Prostate gland (tissue), 2 donors: ENCODE measurements around the gene SPRED1. TPM values are rescaled to one million over a fixed set of nuclear protein-coding genes. Genes with fewer than 3 reads are reported as not detected.

Experiments used
- DNase-seq: peaks from one replicate; pipeline ENCODE4 v3.0.0-alpha.2; 2019; ENCODE audit warnings: low spot score
- H3K27ac ChIP-seq, 2 donors: fragments of 200-600 bp; sonication (generic); 2 replicates each; pipeline ENCODE4 v1.5.1; 2017 to 2019
- H3K27me3 ChIP-seq: fragments of 200-600 bp; sonication (generic); replicated peaks from 2 replicates; pipeline ENCODE4 v1.5.1; 2019; ENCODE audit not compliant: insufficient read depth
- H3K36me3 ChIP-seq, 2 donors: fragments of 200-600 bp; sonication (generic); 1 replicate in 1 of 2; 2 replicates in 1 of 2; pipeline versions ENCODE4 v1.5.1 to v1.8.1; 2017 to 2019
- H3K4me1 ChIP-seq: fragments of 200-600 bp; sonication (generic); replicated peaks from 2 replicates; pipeline ENCODE4 v1.5.1; 2019
- H3K4me3 ChIP-seq, 2 donors: fragments of 200-600 bp; sonication (generic); 2 replicates each; pipeline ENCODE4 v1.5.1; 2017 to 2019
- H3K9me3 ChIP-seq: fragments of 200-600 bp; sonication (generic); 2 replicates; pipeline ENCODE4 v1.5.1; 2017
- POLR2A ChIP-seq: fragments of 450-650 bp; IDR thresholded peaks from one replicate; pipeline ENCODE4 v1.6.1; 2016; ENCODE audit warnings: antibody characterized with exemption, mild to moderate bottlenecking
- POLR2AphosphoS5 ChIP-seq: sonication (generic); formaldehyde crosslinking; IDR thresholded peaks from one replicate; pipeline ENCODE4 v1.6.1; 2017; ENCODE audit warnings: antibody characterized with exemption
- WGBS: methylation state at CpG from one replicate; pipeline ENCODE4 v1.1.5; 2018; 5-methylcytosine and 5-hydroxymethylcytosine counted together
- intact Hi-C: fragments of 100-400 bp; cut with DNase I; formaldehyde crosslinking; loops from one replicate; pipeline ENCODE4 v1.14.2; 2022
- total RNA-seq, 2 donors: library from RNA; depleted of rRNA; stranded (reverse); fragments of >200 nt; gene quantifications; one replicate each; pipeline ENCODE4 v1.1.0, GENCODE V29; 2016
- TF ChIP-seq, protein P1 (sequence below), 4 experiments: fragments of 200-600 bp in 2 of 4; fragments of 450-650 bp in 2 of 4; sonication (generic) in 2 of 4; IDR thresholded peaks; 1 replicate in 3 of 4; 2 replicates in 1 of 4; pipeline ENCODE4 v1.5.1; 2016 to 2019; ENCODE audit warnings: antibody characterized with exemption in 4 of 4, mild to moderate bottlenecking in 2 of 4, moderate library complexity in 2 of 4

SPRED1 gene
- total RNA-seq, 2 donors from 2014 or later, result 9.5 to 13.3 TPM

DNA sequence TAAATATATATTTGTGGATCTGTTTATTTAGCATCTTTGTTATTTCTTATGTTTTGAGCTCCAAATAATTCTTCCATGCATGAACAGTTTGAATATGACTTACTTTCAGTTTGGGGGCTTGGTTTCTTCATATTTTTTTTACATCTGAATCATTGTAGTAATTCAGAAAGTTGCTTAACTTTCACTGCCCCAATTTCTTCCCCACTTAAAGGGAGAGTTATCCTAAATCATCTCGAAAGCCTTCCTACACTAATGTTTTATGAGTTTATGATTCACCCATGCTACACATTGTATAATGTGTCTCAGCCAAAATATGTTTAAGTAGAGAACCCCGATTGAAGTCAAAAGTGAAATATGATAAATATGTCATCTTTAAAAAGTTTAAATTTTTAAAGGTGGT, 47.8 kb downstream of the SPRED1 start:
- Histone ChIP-seq H3K9me3 (no peaks in the 10 kb centered on the region), H3K36me3 (no peaks in the 10 kb centered on the region), H3K27ac (no peak overlapping the region), H3K4me3 (no peak overlapping the region), H3K4me1 (no peaks in the 10 kb centered on the region), H3K27me3 (no peaks in the 10 kb centered on the region)
- DNase-seq, result no peak
- TF ChIP-seq POLR2AphosphoS5, result no peak
- TF ChIP-seq, protein P1, sequence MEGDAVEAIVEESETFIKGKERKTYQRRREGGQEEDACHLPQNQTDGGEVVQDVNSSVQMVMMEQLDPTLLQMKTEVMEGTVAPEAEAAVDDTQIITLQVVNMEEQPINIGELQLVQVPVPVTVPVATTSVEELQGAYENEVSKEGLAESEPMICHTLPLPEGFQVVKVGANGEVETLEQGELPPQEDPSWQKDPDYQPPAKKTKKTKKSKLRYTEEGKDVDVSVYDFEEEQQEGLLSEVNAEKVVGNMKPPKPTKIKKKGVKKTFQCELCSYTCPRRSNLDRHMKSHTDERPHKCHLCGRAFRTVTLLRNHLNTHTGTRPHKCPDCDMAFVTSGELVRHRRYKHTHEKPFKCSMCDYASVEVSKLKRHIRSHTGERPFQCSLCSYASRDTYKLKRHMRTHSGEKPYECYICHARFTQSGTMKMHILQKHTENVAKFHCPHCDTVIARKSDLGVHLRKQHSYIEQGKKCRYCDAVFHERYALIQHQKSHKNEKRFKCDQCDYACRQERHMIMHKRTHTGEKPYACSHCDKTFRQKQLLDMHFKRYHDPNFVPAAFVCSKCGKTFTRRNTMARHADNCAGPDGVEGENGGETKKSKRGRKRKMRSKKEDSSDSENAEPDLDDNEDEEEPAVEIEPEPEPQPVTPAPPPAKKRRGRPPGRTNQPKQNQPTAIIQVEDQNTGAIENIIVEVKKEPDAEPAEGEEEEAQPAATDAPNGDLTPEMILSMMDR (IDR thresholded peaks at IDR 0.05), result no peak
- no peak for TF ChIP-seq POLR2A
- 57% methylated on average over 2 of the region's 2 CpGs for WGBS
- intact Hi-C loops, result no loop called here

DNA sequence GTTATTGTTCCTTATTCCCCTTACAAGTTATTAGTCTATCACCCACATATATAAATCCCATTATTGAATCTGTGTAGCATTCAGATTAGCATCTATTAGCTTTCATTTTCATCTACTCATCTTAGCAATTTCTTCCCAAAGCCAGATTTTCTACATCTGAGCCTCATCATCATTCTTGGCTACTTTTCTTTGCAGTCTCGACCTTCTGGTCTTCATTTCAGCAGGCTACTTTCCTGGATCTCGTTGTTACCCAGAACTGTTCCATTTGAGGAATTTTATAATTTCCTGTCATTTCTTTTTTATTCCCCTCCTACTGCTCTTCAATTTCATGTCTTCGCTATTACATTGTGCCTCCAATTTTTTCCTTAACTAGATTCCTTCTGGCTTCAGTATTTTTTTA, 51.8 kb downstream of the SPRED1 start:
- Histone ChIP-seq H3K9me3 (no peaks in the 10 kb centered on the region), H3K36me3 (no peaks in the 10 kb centered on the region), H3K27me3 (no peaks in the 10 kb centered on the region), H3K4me1 (no peaks in the 10 kb centered on the region), H3K4me3 (no peak overlapping the region), H3K27ac (no peak overlapping the region)
- no peak for DNase-seq
- intact Hi-C loops, result no loop called here
- TF ChIP-seq POLR2AphosphoS5, result no peak
- TF ChIP-seq, protein P1 (IDR thresholded peaks at IDR 0.05), result no peak
- TF ChIP-seq POLR2A, result no peak
- 62% methylated on average over 3 of the region's 3 CpGs for WGBS

DNA sequence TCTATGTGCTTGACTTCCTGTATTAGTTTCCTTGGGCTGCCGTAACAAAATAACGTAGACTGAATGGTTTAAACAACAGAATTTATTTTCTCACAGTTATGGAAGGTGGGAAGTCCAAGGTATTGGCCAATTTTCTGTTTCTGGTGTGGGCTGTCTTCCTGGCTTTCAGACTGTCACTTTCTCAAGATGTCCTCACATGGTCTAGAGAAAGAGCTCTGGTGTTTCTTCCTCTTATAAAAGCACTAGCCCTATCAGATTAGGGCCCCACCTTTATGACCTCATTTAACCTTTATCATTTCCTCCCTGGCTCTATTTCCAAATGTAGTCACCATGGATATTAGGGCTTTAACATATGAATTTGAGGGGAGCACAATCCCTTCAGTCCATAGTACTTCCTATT, 54.6 kb downstream of the SPRED1 start:
- Histone ChIP-seq H3K4me1 (no peaks in the 10 kb centered on the region), H3K9me3 (no peaks in the 10 kb centered on the region), H3K4me3 (no peak overlapping the region), H3K27me3 (no peaks in the 10 kb centered on the region), H3K27ac (no peak overlapping the region), H3K36me3 (no peaks in the 10 kb centered on the region)
- intact Hi-C loops, result no loop called here
- 84% methylated on average over 2 of the region's 2 CpGs for WGBS
- DNase-seq, result no peak
- TF ChIP-seq POLR2AphosphoS5, result no peak
- TF ChIP-seq POLR2A, result no peak
- TF ChIP-seq, protein P1 (IDR thresholded peaks at IDR 0.05), result no peak

DNA sequence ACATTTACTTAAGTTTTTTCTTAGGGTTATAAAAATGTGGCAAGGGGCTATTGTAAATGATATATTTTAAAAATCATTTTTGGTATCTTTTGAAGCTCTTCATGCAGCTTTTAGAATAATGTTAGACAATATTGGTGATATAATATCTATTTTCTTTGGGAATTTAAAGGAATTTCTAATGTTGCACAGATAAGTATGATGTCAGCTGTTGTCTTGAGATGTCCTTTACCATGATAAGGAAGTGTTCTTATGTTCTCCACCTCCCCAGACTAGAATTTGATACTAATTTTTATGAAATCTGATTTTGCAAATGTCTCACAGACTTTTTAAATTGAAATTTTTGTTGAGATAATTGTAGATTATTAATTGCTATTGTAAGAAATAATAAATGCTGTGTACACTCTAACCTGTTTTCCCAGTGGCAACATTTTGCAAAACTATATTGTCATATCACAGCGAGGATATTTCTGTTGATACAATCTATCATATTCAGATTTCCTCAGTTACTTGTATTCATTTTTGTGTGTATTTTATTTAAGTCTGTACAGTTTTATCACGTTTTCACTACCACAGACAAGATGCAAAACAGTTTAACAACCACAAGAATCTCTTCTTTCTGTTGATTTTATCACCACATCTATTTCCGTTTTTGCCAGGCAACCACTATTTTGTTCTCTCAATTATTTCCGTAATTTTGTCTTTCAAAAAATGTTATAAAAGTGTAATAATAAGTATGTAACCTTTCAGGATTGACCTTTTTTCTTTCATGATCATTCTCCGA, 55.4 kb downstream of the SPRED1 start:
- 77% methylated on average over 5 of the region's 5 CpGs for WGBS
- intact Hi-C loops, result no loop called here
- Histone ChIP-seq H3K36me3 (no peaks in the 10 kb centered on the region), H3K27ac (no peak overlapping the region), H3K4me1 (no peaks in the 10 kb centered on the region), H3K27me3 (no peaks in the 10 kb centered on the region), H3K9me3 (no peaks in the 10 kb centered on the region), H3K4me3 (no peak overlapping the region)
- TF ChIP-seq, protein P1 (IDR thresholded peaks at IDR 0.05), result no peak
- TF ChIP-seq POLR2A, result no peak
- no peak for TF ChIP-seq POLR2AphosphoS5
- no peak for DNase-seq

DNA sequence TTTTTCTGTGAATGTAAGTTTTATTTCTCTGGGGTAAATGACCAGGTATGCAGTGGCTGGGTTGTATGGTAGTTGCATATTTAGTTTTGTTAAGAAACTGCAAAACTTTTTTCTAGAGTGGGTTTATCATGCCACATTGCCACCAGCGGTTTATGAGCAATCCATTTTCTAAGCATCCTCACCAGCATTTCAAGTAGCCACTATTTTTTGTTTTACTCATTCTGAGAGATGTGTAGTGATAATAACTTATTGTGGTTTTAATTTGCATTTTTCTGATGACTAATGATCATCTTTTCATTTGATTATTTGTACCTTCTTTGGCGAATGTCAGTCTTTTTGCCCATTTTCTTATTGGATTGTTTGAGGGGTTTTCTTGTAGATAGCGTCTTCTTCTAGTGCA, 56.2 kb downstream of the SPRED1 start:
- intact Hi-C loops, result no loop called here
- no peak for DNase-seq
- H3K9me3 ChIP-seq, result no peaks in the 10 kb centered on the region
- no peaks in the 10 kb centered on the region for H3K4me1 ChIP-seq
- no peak overlapping the region for H3K4me3 ChIP-seq
- no peak overlapping the region for H3K27ac ChIP-seq
- TF ChIP-seq POLR2A (no peak), POLR2AphosphoS5 (no peak)
- TF ChIP-seq, protein P1 (IDR thresholded peaks at IDR 0.05), result no peak
- WGBS, result 99% methylated on average over 3 of the region's 3 CpGs
- no peaks in the 10 kb centered on the region for H3K36me3 ChIP-seq
- no peaks in the 10 kb centered on the region for H3K27me3 ChIP-seq
